IMR-90 (cell line): Measurements from ENCODE around the gene FBXW11.

ENCODE experiments used
- CTCF ChIP-seq: conservative IDR thresholded peaks from 2 replicates; pipeline ENCODE4 v1.5.1; 2012; ENCODE audit warnings: mild to moderate bottlenecking, low read depth, low read length, improper control_type of control experiment
- POLR2A ChIP-seq: IDR thresholded peaks from 2 replicates; pipeline ENCODE4 v1.6.1; 2012; ENCODE audit warnings: mild to moderate bottlenecking, low read depth, low read length
- USF2 ChIP-seq: fragments of 150-350 bp; IDR thresholded peaks from 2 replicates; pipeline ENCODE4 v1.6.1; 2017; ENCODE audit warnings: mild to moderate bottlenecking, antibody characterized with exemption, low read length, low read depth

- TF ChIP-seq POLR2A (no peak), CTCF (no peak), USF2 (no peak)
Measured at GRCh38 chr5:172054611-172055153, 48.2 kb upstream of the FBXW11 start.
